Measurements from ENCODE around the gene SERTAD2.

DNA sequence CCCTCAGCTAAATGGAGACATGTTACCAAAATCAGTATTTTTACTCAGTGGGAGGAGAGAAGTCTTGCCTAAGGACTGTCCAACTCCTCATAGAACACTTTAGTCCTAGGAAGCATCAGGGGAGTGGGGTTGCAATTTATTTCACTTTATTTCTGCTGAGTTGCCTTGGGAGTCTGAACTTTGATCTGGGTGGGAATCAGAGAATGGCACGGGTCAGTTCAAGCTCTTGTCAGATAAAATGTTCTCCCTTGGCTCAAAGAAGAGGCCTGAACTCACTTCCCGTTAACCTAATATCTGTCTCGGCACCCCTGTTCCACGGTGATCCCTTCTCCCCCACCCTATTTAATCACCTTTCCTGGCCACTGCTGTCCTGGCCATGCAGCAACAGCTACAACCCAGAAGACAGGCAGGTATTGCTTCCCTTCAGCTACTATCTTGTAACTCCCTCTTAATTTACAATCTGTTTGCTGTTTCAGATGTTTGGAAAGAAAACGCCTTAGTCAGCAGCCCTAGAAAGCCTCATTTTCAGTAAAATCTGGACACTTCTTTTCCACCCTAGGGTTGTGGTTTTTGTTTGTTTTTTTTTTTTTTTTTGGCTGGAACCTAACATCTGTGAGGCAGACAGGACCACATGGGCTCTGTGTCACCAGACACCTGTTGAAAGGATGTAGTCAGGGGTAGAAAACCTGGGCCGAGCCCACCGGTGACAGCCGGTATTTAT lies 52.5 kb downstream of the SERTAD2 start:
- TF ChIP-seq CTCF (IDR thresholded peaks at IDR 0.05; ENCODE audit: low read depth, low read length) (no peak), MAX (IDR thresholded peaks at IDR 0.05; ENCODE audit: low read depth, low read length) (no peak)
